ENCODE data around the gene GFY. TPM values are rescaled to one million over a fixed set of nuclear protein-coding genes. Genes with fewer than 3 reads are reported as not detected.
A peak's percentile ranks its signal among the peaks of the same experiment; 100 is the strongest.

GFY gene
- total RNA-seq, 4 donors from 2014 or later = not detected

DNA sequence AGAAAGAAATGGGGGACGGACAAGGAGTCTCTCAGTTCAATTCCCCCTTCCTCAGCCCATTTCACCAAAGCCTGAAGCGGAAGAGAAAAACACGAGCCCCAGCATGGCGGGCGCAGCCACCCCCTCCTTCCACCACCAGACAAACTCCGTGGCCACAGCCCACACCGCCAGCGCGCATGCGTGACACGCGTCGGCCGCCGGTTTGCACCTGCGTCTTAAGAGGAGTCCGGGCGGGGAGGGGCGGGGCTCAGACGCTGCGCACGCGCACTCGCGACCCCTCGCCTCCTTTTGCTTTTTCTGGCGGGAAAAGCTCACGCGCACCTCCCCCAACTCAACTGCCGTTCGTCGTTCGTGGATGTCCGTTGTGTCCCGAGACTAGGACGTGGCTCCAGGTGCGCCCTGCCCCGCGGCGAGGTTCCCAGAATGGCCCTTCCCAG, 37.2 kb upstream of the GFY start, which contains the start of gene KASH5:
KASH5 (plus strand) TSS at position 314 of the 437 bp plus-strand sequence. CDS start 2,635 bp downstream, outside the sequence.
- peaks cover 52% of the 10 kb centered on the region for H3K27me3 ChIP-seq
- no peaks in the 10 kb centered on the region for H3K4me1 ChIP-seq
- H3K27ac ChIP-seq = no peak within 1 kb of the TSS
- H3K4me3 ChIP-seq = peak within 1 kb of the TSS in 1 of 2 donors; percentile 23
- peaks cover 0 to 3% (median 0%) of the 10 kb centered on the region in 3 donors for H3K9me3 ChIP-seq
- WGBS, 2 donors (ENCODE audit: low coverage in 1 of 2) = 17% methylated on average over 8 of the region's 40 CpGs; no CpG with 5 or more reads in 1 of the 2 donors
- H3K36me3 ChIP-seq = no peaks in the 10 kb centered on the region
- ATAC-seq = peak; percentile 74
- TF ChIP-seq POLR2AphosphoS5 (IDR thresholded peaks at IDR 0.05) (no peak), POLR2A (IDR thresholded peaks at IDR 0.05) (no peak), EP300 (IDR thresholded peaks at IDR 0.05) (no peak)
- TF ChIP-seq, protein P1, sequence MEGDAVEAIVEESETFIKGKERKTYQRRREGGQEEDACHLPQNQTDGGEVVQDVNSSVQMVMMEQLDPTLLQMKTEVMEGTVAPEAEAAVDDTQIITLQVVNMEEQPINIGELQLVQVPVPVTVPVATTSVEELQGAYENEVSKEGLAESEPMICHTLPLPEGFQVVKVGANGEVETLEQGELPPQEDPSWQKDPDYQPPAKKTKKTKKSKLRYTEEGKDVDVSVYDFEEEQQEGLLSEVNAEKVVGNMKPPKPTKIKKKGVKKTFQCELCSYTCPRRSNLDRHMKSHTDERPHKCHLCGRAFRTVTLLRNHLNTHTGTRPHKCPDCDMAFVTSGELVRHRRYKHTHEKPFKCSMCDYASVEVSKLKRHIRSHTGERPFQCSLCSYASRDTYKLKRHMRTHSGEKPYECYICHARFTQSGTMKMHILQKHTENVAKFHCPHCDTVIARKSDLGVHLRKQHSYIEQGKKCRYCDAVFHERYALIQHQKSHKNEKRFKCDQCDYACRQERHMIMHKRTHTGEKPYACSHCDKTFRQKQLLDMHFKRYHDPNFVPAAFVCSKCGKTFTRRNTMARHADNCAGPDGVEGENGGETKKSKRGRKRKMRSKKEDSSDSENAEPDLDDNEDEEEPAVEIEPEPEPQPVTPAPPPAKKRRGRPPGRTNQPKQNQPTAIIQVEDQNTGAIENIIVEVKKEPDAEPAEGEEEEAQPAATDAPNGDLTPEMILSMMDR (IDR thresholded peaks at IDR 0.05) = no peak

DNA sequence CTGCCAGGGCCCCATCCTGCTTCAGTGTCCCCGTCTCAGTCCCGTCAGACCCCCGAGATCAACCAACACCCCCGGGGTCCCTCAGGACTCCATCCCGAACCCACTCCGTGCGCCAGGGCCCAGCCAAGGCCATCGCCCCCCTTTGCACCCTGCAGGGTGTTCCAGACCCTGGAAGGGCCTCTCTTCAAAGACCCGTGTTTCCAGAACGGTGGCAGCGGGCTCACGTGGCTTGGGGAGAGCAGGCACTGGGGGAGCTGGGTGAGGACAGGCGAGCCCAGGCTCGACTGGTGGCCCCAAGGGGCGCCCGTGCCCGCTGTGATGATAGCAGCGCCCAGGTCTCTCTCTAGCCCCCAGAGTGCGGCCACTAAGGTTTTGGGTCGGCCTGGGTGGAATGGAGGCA, 35.8 kb upstream of the GFY start:
- no peak for ATAC-seq
- H3K27me3 ChIP-seq = peaks cover 60% of the 10 kb centered on the region

DNA sequence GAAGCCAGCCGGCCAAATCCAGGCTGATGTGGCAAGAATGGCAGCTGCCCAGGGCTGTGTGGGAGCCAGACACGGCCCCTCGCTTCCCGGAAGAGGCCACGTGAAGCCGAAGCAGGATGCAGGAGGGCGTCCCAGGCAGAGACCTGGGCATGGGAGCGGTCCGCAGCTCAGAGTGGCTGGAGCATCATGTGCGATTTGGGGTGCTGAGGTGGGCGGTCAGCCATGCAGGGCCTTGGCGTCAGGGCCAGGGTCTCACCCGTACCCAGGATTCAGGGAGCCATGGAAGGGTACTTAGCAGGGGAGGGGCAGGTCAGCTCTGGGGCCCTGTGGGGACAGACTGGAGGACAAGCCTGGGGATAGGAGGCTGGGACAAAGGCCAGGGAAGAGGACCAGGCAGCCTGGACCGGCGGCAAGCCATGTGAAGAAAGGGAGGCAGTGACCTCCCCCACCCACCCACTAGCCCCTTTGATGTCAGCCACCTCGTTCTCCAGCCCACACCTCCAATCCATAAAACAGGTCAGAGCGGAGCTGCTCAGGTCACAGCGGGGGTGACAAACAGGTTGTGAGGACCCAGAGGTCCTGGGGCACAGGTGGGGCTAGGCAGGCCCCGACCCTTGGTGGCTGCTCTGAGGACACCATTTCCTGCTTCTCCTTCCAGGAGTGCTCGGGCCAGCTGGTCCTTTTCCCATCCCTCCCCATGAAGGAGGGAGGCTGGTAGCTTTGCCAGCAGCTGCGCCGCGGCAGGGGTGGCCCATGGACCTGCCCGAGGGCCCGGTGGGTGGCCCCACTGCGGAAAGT, 34.9 kb upstream of the GFY start:
- no peak for TF ChIP-seq EP300 (IDR thresholded peaks at IDR 0.05)
- TF ChIP-seq POLR2A (IDR thresholded peaks at IDR 0.05) = no peak
- no peak for TF ChIP-seq POLR2AphosphoS5 (IDR thresholded peaks at IDR 0.05)
- TF ChIP-seq, protein P1 (IDR thresholded peaks at IDR 0.05) = no peak
- Histone ChIP-seq H3K4me3 (no peak overlapping the region), H3K9me3 (no peaks in the 10 kb centered on the region), H3K27me3 (peaks cover 66% of the 10 kb centered on the region), H3K4me1 (no peaks in the 10 kb centered on the region), H3K36me3 (no peaks in the 10 kb centered on the region), H3K27ac (no peak overlapping the region)
- no peak for ATAC-seq
- WGBS, 2 donors (ENCODE audit: low coverage in 1 of 2) = 35 to 67% methylated on average over 2 to 3 of the region's 26 CpGs

More for the DNA sequence above, 35.8 kb upstream of the GFY start:
- no peaks in the 10 kb centered on the region for H3K36me3 ChIP-seq
- H3K9me3 ChIP-seq = no peaks in the 10 kb centered on the region
- WGBS, 2 donors (ENCODE audit: low coverage in 1 of 2) = 89% methylated on average over 6 of the region's 20 CpGs; no CpG with 5 or more reads in 1 of the 2 donors
- H3K27ac ChIP-seq = no peak overlapping the region
- TF ChIP-seq, protein P1 (IDR thresholded peaks at IDR 0.05) = no peak
- TF ChIP-seq POLR2A (IDR thresholded peaks at IDR 0.05) (no peak), POLR2AphosphoS5 (IDR thresholded peaks at IDR 0.05) (no peak), EP300 (IDR thresholded peaks at IDR 0.05) (no peak)
- no peaks in the 10 kb centered on the region for H3K4me1 ChIP-seq
- no peak overlapping the region for H3K4me3 ChIP-seq

DNA sequence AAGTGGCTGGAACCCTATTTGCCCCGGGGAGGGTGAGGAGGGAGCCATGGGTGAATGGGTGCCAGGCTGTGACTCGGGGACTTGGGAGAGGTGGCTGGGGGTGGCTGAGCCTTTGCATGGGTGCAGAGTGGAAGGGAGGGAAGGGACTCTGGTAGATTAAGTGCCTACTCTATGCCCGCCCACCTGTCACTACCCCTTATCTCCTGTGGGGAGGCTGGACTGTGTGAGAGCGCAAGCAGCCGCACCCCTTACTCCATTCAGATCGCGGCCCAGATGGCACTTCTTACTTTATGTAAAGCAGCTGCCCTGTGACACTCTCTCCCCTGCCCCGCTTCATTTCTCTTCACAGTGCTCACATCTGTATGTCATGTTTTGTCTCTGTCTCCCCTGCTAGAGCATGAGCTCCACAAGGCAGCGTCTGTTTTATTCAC, 34.2 kb upstream of the GFY start:
- no peak overlapping the region for H3K27ac ChIP-seq
- no peak overlapping the region for H3K4me3 ChIP-seq
- no peak for ATAC-seq
- no peaks in the 10 kb centered on the region for H3K4me1 ChIP-seq
- 47 to 63% methylated on average over 1 to 9 of the region's 9 CpGs for WGBS, 2 donors (ENCODE audit: low coverage in 1 of 2)
- H3K36me3 ChIP-seq = no peaks in the 10 kb centered on the region
- no peak for TF ChIP-seq EP300 (IDR thresholded peaks at IDR 0.05)
- TF ChIP-seq, protein P1 (IDR thresholded peaks at IDR 0.05) = no peak
- TF ChIP-seq POLR2A (IDR thresholded peaks at IDR 0.05) = no peak
- TF ChIP-seq POLR2AphosphoS5 (IDR thresholded peaks at IDR 0.05) = no peak
- H3K27me3 ChIP-seq = peaks cover 66% of the 10 kb centered on the region
- H3K9me3 ChIP-seq = no peaks in the 10 kb centered on the region
